ENCODE results near the gene GINS1.

The GINS1 gene

DNA sequence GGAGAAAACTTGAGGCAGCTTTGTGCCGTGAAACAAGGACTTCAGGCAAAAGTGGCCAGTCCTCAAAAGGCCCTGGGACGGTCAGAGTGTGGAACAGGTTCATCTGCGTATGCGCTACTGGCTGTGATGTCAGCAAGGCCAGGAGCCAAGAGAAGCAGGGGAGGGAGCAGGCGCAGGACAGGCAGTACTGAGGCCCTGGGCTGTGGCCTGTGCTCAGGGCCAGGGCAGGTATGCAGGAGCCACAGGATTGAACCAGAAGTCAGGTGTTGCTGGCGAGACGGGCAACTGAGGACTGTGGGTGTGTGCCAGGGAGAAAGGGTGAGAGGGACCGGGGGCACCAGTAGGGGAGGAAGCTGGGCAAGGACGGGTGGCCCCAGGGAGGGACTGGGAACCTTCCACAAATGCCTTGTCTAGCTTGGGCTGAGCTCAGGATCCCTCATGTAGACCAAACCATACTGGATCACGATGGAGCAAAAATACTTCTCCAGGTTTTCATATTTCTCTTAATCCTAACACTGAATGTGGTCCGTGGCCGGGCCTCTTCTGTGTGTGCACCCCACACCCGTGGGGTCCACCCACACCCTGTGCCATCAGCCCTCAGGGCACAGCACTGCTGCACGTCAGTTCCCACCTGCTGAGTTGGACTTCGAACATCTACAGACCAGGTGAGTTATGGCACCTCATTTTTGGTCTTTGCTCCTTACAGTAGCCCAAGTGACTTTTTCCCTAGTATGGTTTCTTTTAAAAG, 46.9 kb downstream of the GINS1 start:
- TF ChIP-seq, protein P1, sequence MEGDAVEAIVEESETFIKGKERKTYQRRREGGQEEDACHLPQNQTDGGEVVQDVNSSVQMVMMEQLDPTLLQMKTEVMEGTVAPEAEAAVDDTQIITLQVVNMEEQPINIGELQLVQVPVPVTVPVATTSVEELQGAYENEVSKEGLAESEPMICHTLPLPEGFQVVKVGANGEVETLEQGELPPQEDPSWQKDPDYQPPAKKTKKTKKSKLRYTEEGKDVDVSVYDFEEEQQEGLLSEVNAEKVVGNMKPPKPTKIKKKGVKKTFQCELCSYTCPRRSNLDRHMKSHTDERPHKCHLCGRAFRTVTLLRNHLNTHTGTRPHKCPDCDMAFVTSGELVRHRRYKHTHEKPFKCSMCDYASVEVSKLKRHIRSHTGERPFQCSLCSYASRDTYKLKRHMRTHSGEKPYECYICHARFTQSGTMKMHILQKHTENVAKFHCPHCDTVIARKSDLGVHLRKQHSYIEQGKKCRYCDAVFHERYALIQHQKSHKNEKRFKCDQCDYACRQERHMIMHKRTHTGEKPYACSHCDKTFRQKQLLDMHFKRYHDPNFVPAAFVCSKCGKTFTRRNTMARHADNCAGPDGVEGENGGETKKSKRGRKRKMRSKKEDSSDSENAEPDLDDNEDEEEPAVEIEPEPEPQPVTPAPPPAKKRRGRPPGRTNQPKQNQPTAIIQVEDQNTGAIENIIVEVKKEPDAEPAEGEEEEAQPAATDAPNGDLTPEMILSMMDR (IDR thresholded peaks at IDR 0.05; ENCODE audit: insufficient read depth, missing control alignments), result no peak
- no peak for DNase-seq (ENCODE audit: insufficient read length, low spot score)
- FAIRE-seq, result no peak

DNA sequence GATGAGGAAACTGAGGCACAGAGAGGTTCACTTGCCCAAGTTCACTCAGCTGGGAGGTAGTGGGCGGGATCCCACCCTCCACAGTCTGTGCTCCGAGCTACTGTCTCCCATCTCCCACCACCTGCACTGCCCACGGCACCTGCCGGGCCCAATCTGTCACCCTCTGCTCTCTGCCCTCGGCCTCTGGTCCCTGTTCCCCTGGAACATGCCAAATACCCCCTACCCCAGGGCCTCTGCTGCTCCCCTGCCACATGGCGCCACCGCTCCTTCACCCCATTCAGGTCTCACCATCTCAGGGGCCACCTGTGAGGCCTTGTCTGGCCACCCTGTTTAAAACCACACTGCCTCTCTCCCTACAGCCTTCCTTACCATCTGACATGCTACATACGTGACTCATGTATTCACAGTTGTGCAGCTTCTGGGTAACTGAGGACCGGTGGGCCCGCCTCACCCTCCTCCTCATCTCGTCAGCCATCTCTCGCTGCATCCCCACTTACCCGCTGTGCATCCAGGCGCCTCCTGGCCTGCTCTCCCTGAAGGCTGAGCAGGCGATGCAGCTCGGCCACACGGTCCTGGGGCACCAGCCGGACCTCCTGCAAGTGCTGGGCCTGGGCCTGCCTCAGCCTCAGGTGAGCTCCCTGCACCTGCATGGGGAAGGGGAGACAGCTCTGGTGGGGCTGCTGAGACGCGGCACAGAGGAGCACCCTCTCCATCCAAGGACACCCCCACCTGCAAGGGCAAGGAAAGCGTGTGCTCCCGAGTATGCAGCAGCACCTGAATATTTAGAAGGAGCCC, 50.6 kb downstream of the GINS1 start:
- TF ChIP-seq, protein P1 (IDR thresholded peaks at IDR 0.05; ENCODE audit: insufficient read depth, missing control alignments), result no peak
- FAIRE-seq (no peak), DNase-seq (ENCODE audit: insufficient read length, low spot score) (no peak)

DNA sequence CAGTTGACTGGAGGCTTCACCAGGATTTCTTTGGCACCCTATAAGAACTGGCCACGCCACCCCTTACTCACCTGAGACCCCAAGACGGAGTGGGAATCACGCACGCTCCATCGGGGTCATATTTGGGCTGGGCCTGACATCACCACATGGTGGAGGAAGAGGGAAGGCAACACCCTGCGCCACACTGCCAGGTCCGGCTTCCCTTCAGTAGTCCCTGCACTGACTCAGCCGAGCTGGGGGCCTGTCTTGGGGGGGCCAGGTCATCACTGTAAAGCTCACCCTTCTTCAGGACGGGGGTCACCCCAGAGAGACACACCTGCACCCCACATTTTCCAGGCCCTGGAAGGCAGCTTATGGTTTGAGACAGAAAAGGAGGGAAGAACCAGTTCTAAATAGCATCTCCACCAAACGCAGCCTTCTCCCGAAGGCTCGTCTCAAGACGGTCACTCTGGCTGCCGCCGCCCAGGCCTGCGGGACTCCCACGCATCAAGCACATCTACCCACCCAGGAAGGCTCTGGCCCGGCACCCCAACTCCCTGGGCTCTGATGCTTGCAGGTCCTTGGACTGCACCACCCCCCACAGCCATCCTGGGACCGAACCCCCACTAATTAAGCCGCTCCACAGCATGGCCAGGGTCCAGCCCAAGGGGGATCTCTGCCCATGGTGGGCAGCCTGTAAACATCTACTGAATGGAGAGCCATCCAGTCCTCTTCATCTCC, 51.8 kb downstream of the GINS1 start:
- no peak for FAIRE-seq
- DNase-seq (ENCODE audit: insufficient read length, low spot score), result no peak
- TF ChIP-seq, protein P1 (IDR thresholded peaks at IDR 0.05; ENCODE audit: insufficient read depth, missing control alignments), result no peak

DNA sequence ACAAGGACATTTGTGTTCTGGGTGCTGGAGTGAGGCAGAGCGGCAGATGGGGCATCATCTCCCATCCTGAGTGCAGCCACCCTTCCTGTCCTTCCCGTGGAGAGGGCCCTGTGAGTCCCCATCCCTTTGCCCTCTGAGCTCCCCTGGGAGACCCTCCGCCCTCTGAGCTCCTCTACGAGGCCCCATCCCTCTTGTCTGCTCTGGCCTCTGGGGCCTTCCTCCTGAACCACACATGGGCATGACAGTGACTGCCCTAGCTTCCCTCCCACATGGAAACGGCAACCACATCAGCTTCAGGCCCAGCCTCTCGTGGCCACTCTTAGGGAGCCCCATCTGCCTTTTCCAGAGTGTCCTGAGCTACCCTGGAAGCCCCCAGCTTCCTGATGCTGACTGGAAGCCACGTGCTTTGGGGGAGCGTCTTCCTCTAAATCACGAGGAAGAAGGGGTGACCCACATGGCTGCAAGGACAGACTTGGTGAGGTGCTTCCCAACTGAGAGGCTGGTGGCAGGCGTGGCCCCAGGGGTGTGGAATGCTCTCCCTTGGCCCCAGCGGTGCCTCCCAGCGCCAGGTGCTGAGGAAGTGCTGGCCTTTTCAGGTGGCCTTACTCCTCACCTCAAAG, 52.6 kb downstream of the GINS1 start:
- FAIRE-seq (no peak), DNase-seq (ENCODE audit: insufficient read length, low spot score) (no peak)
- TF ChIP-seq, protein P1 (IDR thresholded peaks at IDR 0.05; ENCODE audit: insufficient read depth, missing control alignments), result no peak

DNA sequence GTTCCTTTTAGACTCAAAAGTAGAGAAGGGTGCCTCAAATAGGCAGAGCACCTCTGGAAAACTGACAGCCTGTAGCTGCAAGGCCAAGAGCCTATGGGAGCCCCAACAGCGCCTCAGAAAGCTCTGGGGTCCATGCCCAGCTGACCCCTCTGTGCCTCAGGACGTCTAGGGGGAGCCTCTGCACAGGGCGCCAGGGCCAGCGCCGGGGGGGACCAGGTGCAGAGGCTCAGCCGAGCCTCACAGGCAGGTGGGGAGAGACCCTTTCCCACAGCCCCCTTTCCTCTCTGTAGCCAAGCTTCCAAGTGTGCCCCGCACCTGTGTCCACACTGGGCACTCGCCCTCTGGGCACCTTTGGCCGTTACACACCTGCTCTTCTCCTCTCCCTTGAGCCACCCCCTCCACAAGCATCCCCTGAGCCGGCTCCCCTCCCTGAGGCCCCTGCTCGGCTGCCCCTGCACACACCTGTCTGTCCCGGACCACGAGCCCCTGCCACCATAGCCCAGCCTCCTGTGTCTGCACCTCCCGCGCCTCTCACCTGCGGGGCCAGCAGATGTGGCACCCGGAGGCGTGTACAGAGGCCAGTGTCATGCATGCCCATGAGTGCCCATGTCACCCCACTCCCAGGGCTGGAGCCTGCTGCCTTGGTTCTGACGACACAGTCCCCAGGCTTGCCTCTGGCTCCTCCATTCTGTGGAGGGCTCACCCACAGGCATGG, 53.2 kb downstream of the GINS1 start:
- FAIRE-seq (no peak), DNase-seq (ENCODE audit: insufficient read length, low spot score) (no peak)
- TF ChIP-seq, protein P1 (IDR thresholded peaks at IDR 0.05; ENCODE audit: insufficient read depth, missing control alignments), result no peak

DNA sequence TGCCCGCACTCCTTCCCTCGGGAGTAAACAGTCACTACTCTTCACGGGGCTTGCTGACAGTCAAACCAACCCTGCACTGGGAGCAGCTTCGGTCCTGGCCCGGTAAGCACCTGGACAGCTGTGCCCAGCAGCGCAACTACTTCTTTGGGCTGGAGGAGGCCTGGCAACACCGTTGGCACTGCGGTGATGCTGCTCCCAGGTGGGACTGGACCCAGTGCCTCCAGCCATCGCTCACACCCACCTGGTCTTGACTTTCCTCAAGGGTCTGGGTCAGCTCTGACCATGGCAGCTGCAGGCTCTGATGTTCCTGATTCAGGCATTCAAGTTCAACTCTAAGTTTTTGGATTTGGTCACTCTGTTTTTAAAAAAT, 53.8 kb downstream of the GINS1 start:
- TF ChIP-seq, protein P1 (IDR thresholded peaks at IDR 0.05; ENCODE audit: insufficient read depth, missing control alignments), result no peak
- no peak for DNase-seq (ENCODE audit: insufficient read length, low spot score)
- FAIRE-seq, result no peak

All from D721Med (cell line).